WI38 (cell line): ENCODE results near the gene FAAH2.

Experiments
- H3K4me3 ChIP-seq: 2 replicates; pipeline ENCODE4 v1.5.1; 2011; ENCODE audit warnings: low read depth, mild to moderate bottlenecking, control low read depth, low read length
- TF ChIP-seq, protein P1 (sequence below): IDR thresholded peaks from 2 replicates; pipeline ENCODE4 v1.5.1; 2012; ENCODE audit warnings: low read depth, mild to moderate bottlenecking, control low read depth, low read length

FAAH2 gene

DNA sequence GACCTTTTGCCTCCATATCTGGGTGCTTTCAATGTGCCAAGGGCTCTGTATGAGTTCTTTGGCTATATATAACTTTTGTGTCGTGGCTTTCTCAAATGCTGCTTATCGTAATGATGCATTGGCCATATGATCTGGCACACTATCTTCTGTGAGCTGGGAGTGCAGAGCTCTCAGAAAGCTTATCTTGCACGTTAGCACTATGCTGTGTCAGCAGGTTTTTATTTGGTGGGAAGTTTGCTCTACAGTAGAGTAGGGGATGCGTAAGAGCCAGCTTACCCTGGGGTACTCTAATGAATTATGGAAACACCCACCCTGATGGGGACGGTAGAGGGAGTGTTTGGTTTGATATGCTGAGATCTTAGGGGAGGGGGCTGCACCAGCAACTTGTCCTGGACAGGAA, 119.6 kb downstream of the FAAH2 start:
- TF ChIP-seq, protein P1, sequence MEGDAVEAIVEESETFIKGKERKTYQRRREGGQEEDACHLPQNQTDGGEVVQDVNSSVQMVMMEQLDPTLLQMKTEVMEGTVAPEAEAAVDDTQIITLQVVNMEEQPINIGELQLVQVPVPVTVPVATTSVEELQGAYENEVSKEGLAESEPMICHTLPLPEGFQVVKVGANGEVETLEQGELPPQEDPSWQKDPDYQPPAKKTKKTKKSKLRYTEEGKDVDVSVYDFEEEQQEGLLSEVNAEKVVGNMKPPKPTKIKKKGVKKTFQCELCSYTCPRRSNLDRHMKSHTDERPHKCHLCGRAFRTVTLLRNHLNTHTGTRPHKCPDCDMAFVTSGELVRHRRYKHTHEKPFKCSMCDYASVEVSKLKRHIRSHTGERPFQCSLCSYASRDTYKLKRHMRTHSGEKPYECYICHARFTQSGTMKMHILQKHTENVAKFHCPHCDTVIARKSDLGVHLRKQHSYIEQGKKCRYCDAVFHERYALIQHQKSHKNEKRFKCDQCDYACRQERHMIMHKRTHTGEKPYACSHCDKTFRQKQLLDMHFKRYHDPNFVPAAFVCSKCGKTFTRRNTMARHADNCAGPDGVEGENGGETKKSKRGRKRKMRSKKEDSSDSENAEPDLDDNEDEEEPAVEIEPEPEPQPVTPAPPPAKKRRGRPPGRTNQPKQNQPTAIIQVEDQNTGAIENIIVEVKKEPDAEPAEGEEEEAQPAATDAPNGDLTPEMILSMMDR, result no peak
- H3K4me3 ChIP-seq, result no peak overlapping the region

DNA sequence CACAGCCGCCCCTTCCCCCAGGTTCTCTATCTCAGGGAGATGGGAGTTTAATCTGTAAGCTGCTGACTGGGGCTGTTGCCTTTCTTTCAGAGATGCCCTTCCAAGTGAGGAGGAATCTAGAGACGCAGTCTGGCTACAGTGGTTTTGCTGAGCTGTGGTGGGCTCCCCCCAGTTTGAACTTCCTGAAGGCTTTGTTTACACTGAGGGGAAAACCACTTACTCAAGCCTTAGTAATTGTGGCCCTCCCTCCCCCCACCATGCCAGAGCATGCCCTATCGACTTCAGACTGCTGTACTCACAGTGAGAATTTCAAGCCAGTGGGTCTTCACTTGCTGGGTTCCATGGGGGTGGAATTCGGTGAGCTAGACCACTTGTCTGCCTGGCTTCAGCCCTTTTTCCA, 131.3 kb downstream of the FAAH2 start:
- TF ChIP-seq, protein P1, result no peak
- no peak overlapping the region for H3K4me3 ChIP-seq

DNA sequence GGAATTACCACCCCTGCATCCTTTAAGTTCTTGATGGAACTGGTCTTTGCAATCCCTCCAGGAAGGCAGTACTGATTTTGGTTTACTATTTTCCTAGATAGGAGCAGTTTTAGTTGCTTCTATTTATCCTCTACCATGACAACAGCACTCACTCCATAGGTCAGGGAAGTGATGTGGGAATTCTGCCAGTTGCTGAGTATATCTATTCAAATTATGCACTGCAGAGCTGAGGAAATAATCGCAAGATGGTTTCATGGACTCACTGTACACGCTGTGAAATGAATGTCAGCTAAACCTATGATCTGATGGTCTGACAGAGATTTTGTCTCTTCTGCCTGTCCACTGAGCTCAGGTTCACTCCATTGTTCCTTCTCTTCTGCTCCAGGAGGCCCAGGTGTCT, 135.8 kb downstream of the FAAH2 start:
- H3K4me3 ChIP-seq, result no peak overlapping the region
- TF ChIP-seq, protein P1, result no peak

DNA sequence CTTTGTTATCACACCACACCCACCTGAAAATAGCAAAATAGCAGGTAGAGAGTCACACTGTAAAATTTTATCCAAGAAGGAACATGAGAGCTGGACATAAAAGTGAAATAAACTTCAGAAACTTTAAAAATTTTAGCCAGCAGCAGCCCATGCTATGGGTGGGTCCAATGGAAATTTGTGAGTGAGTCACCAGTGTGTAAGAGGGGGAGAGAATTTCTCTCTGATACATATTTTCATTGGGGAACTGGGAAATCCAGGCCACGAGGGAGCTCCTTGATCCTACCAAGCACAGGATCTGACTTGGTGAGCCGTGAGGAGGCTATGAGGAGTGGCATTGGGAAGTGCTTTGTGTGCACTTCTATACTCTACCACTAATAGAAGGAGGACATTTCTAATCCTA, 136.3 kb downstream of the FAAH2 start:
- TF ChIP-seq, protein P1, result no peak
- H3K4me3 ChIP-seq, result no peak overlapping the region

DNA sequence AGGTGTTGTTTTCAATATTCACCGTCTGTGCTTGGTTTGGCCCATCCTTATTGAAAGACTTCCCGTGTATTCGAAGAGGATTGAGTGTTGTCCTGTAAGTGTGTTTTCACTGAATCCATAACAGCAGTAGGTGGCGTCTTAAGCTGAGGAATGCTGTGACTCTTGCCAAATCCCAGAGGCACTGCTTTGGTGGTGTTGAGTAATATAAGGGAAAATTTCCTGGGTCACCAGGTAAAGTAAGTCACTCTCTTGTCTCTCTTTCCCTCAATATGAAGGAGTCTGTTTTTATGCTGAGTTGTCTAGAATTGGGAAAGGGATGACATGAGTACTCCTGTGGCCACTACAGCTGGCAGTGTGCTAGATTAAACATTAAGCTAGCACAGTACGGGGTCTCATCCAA, 158.6 kb downstream of the FAAH2 start:
- TF ChIP-seq, protein P1, result no peak
- no peak overlapping the region for H3K4me3 ChIP-seq

DNA sequence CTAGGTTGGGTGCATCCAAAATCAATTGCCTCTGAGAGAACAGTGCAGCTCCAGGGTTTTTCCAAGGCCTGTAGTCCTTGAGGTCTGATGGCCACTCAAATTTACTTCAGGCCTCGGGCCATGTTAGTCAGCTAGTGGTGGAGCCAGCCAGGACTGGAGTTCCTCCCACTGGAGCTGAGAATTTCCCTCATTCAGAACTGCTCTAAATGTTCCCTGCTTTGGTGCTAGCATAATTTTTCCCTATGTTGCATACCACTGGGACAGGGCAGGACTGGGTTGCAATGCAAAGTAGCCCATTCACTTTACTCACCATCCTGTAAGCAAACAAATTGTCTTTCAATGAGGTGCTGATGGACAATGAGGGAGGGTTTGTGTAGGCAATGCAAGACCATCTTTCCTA, 159.3 kb downstream of the FAAH2 start:
- H3K4me3 ChIP-seq, result no peak overlapping the region

DNA sequence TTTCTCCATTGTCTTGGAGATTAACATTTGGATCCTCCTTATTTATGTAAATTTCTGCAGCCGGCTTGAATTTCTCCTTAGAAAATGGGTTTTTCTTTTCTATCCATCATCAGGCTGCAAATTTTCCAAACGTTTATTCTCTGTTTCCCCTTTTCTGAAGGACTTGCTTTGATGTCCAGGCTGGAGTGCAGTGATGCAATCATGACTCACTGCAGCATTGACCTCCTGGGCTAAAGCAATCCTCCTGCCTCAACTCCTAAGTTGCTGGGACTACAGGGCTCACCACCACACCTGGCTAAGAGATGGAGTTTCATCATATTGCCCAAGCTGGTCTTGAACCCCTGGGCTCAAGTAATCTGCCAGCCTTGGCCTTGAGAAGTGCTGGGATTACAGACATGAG, 161.3 kb downstream of the FAAH2 start:
- no peak overlapping the region for H3K4me3 ChIP-seq

More for the DNA sequence above, 159.3 kb downstream of the FAAH2 start:
- TF ChIP-seq, protein P1, result no peak

More for the DNA sequence above, 161.3 kb downstream of the FAAH2 start:
- TF ChIP-seq, protein P1, result no peak
